Neural crest cell (in vitro differentiated cells): ENCODE data around the gene NAA35. TPM values are rescaled to one million over a fixed set of nuclear protein-coding genes. Genes with fewer than 3 reads are reported as not detected.
"Not testable (repeated sequence)": the region's sequence is repeated elsewhere in the genome, so short reads cannot be mapped to it uniquely, and the experiment has no call there.

Experiments
- DNase-seq: peaks from one replicate; pipeline ENCODE4 v3.0.0; 2021; ENCODE audit warnings: low read depth, mixed read lengths, low spot score
- H3K27ac Mint-ChIP-seq: one replicate; pipeline ENCODE4 v1.8.0; 2021; ENCODE audit warnings: mild to moderate bottlenecking, mixed read lengths; ENCODE audit not compliant: unreplicated experiment
- H3K27me3 Mint-ChIP-seq: 2 replicates; pipeline ENCODE4 v1.8.0; 2021; ENCODE audit warnings: low read depth, mild to moderate bottlenecking, mixed read lengths
- H3K36me3 Mint-ChIP-seq: 2 replicates; pipeline ENCODE4 v1.8.0; 2021; ENCODE audit warnings: low read depth, mild to moderate bottlenecking, mixed read lengths
- H3K4me1 Mint-ChIP-seq: 2 replicates; pipeline ENCODE4 v1.8.0; 2021; ENCODE audit warnings: mixed read lengths
- H3K4me3 Mint-ChIP-seq: one replicate; pipeline ENCODE4 v1.8.0; 2021; ENCODE audit warnings: mild to moderate bottlenecking, mixed read lengths
- H3K9me3 Mint-ChIP-seq: 2 replicates; pipeline ENCODE4 v1.8.0; 2021; ENCODE audit warnings: mixed read lengths
- CTCF ChIP-seq: fragments of 200-600 bp; sonication (generic); conservative IDR thresholded peaks from 2 replicates; pipeline ENCODE4 v1.5.0; 2021; ENCODE audit warnings: antibody characterized with exemption, mild to moderate bottlenecking
- total RNA-seq: library from RNA; stranded (reverse); gene quantifications from 2 replicates; pipeline ENCODE4 v1.2.1, GENCODE V29; 2021

NAA35 gene
- total RNA-seq, 1 donor from 2014 or later, result 35.3 TPM

GRCh38 chr9:85914108-85914507 is 26.8 kb upstream of the NAA35 start:
- DNase-seq, result no peak
- Mint-ChIP-seq H3K27ac (no peak overlapping the region), H3K4me3 (no peak overlapping the region), H3K9me3 (peaks cover 2% of the 10 kb centered on the region), H3K36me3 (no peaks in the 10 kb centered on the region), H3K4me1 (peaks cover 8% of the 10 kb centered on the region), H3K27me3 (no peaks in the 10 kb centered on the region)
- TF ChIP-seq CTCF, result no peak

DNA sequence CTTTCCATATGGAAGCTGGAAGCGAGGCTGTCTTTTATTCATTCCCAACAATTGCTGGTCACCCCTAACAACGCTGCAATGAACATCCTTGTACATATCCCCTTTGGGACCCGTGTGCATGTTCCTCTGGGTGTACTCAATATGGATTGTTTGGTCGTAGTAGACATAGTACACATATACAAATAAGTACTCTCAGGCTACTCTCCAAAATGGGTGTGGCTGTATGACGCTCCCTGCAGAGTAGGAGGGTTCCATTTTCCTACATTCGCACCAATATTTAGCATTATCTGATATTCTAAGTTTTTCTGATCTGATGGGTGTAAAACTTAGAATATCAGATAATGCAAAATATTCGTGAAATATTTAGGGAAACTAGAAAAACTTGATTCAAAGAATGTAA is 23.2 kb upstream of the NAA35 start:
- Mint-ChIP-seq H3K4me1 (no peaks in the 10 kb centered on the region), H3K27me3 (no peaks in the 10 kb centered on the region), H3K36me3 (no peaks in the 10 kb centered on the region), H3K9me3 (no peaks in the 10 kb centered on the region), H3K27ac (no peak overlapping the region), H3K4me3 (no peak overlapping the region)
- DNase-seq, result no peak
- no peak for TF ChIP-seq CTCF

- Mint-ChIP-seq H3K4me3 (no peak overlapping the region), H3K27me3 (peaks cover 3% of the 10 kb centered on the region), H3K4me1 (no peaks in the 10 kb centered on the region), H3K27ac (no peak overlapping the region), H3K36me3 (no peaks in the 10 kb centered on the region), H3K9me3 (no peaks in the 10 kb centered on the region)
- TF ChIP-seq CTCF, result no peak
- no peak for DNase-seq
Observed at GRCh38 chr9:85925493-85925892, 15.5 kb upstream of the NAA35 start.

DNA sequence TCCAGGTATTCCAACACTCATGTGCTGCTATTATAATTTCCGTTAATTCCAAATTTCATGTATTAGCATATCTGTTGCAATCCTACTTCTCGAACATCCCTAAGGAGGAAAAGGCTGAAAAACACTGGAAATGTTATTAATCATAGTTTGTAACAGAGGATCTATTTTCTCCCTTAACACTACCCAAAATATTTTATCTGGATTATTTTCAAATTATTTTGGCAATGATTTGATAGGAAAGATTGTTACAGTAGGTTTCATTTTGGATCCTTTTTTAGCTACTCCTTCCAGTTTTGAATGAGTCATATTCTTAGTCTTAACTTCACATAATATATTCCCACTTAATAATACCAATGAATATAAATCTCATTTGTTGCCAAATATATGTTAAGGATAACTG is 13.9 kb upstream of the NAA35 start:
- Mint-ChIP-seq H3K27ac (no peak overlapping the region), H3K27me3 (peaks cover 3% of the 10 kb centered on the region), H3K4me3 (no peak overlapping the region), H3K36me3 (no peaks in the 10 kb centered on the region), H3K9me3 (no peaks in the 10 kb centered on the region), H3K4me1 (no peaks in the 10 kb centered on the region)
- DNase-seq, result no peak
- TF ChIP-seq CTCF, result no peak

- DNase-seq, result no peak
- Mint-ChIP-seq H3K4me1 (no peaks in the 10 kb centered on the region), H3K36me3 (no peaks in the 10 kb centered on the region), H3K4me3 (no peak overlapping the region), H3K27me3 (peaks cover 3% of the 10 kb centered on the region), H3K9me3 (no peaks in the 10 kb centered on the region), H3K27ac (no peak overlapping the region)
- TF ChIP-seq CTCF, result no peak
Observed at GRCh38 chr9:85931495-85931894, 9.5 kb upstream of the NAA35 start.

GRCh38 chr9:85935950-85936349 is 5.0 kb upstream of the NAA35 start:
- Mint-ChIP-seq H3K4me3 (peak overlapping the region; percentile 11), H3K4me1 (peaks cover 12% of the 10 kb centered on the region)
- not testable (repeated sequence) for H3K9me3 Mint-ChIP-seq, H3K27ac Mint-ChIP-seq, H3K36me3 Mint-ChIP-seq, H3K27me3 Mint-ChIP-seq, DNase-seq
